ENCODE data around the gene TSC2.

TSC2 gene

DNA sequence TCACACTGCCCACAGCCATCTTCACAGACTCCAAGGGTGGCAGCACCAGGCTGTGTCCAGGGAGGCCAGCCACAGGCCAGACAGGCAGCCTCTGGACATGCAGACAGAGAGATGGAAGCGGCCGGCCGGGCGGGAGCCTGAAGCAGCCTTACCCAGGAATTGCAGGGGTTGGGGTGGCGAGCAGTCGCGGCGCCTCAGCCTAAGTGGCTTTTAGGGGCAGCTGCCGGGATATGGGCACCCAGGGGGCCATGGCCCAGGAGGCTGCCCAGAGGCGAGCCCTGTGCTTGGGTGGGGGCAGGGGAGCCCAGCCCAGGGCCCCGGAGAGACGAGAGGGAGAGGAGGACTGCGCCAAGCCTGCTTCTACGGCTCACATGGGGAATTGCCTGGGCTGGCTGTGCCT, 22.5 kb upstream of the TSC2 start:
- TF ChIP-seq, protein P1, sequence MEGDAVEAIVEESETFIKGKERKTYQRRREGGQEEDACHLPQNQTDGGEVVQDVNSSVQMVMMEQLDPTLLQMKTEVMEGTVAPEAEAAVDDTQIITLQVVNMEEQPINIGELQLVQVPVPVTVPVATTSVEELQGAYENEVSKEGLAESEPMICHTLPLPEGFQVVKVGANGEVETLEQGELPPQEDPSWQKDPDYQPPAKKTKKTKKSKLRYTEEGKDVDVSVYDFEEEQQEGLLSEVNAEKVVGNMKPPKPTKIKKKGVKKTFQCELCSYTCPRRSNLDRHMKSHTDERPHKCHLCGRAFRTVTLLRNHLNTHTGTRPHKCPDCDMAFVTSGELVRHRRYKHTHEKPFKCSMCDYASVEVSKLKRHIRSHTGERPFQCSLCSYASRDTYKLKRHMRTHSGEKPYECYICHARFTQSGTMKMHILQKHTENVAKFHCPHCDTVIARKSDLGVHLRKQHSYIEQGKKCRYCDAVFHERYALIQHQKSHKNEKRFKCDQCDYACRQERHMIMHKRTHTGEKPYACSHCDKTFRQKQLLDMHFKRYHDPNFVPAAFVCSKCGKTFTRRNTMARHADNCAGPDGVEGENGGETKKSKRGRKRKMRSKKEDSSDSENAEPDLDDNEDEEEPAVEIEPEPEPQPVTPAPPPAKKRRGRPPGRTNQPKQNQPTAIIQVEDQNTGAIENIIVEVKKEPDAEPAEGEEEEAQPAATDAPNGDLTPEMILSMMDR (IDR thresholded peaks at IDR 0.05) = no peak

DNA sequence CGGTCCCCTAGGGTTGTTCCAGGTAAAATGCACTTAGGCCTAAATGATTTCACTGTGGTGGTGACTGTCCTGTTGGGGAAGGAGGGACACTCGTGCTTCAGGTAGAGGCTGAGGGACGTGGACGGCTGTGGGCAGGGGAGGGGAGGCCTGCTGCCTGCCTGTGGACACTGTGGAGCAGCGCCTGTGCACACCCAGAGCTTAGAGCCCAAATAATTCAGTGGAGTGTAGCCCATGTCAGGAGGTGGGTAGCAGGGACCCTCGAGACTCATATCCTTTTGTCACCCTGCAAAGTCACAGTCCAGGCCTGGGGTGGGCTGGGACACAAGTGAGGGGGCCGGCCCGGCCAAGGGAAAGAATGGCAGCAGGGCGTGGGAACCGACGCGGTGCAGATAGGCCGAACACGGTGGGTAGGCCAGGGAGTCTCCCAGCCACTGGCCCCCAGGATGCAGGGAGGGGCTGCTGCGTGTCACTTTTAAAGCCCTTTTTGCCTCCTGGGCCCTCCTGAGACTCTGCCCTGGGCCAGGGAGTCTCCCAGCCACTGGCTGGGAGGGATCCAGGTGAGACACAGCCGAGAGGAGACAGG, 21.8 kb upstream of the TSC2 start:
- TF ChIP-seq, protein P1 (IDR thresholded peaks at IDR 0.05) = no peak

DNA sequence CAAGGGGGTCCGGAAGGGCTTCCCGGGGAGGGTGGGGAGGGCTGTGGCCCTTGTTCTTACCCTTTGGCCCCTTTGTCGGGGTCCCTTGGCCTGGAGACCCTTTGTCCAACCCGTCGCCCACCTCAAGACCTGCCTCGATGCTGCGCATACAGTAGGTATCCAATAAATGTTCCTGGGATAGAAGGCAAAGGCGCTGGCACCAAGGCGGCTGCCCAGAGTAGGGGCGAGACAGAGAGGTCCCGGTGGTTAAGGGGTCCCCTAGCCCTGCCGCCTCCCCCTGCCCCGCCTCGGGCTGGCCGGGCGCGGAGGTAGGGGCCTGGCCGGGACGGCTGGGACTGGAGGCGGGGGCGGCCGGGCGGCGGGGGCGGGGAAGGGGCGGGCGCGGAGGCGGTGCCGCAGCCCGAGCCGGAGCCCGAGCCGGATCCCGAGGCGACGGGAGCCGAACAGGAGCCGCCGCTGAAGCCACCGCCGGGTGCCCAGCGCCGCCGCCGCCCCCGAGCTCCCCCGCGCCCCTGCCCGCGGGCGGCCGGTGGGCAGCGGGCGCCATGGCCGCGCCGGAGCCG, 21.2 kb upstream of the TSC2 start, which contains the start of gene NHERF2:
NHERF2 (plus strand) TSS at position 442 of the 563 bp plus-strand sequence; CDS start at position 546, 104 bp downstream.
- TF ChIP-seq, protein P1 (IDR thresholded peaks at IDR 0.05) = no peak

DNA sequence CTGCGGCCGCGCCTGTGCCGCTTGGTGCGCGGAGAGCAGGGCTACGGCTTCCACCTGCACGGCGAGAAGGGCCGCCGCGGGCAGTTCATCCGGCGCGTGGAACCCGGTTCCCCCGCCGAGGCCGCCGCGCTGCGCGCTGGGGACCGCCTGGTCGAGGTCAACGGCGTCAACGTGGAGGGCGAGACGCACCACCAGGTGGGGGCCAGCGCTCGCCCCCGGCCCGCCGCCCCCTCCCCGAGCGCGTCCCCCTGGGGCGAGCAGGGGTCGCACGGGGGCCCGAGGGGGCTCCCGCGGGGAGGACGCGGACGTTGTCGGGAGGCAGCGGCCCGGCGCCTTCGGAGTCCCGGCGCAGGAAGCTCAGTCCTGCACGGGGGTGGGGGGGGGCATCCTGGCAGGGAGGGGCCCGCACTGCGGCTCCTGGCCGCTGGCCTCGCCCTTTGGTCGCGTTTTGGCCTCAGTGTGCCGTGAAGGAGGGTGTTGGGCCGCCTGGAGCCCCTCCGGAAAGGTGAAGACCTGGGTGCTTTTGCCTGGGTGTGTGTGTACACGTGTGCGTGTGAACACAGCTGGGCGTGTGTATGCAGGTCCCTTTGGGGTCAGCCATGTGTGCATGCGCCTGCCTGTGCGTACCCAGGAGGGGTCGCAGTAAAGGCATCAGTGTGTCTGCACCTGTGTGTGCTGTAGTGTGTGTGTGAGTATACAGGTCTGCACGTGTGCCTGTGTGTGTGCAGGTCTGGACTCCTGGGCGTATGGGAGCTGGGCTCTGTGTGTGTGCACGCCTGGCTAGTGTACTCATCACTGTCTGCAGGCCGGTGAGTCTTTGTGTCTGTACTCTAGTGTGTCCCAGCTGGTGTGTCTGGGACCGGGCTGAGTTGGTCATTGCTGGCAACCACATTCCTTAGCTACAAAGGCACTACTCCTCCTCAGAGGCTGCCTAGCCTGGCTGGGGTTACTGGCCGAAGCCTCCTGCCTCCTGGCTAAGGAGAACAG, 20.5 kb upstream of the TSC2 start:
- TF ChIP-seq, protein P1 (IDR thresholded peaks at IDR 0.05) = no peak; the same call in 1 of the 2 replicates

DNA sequence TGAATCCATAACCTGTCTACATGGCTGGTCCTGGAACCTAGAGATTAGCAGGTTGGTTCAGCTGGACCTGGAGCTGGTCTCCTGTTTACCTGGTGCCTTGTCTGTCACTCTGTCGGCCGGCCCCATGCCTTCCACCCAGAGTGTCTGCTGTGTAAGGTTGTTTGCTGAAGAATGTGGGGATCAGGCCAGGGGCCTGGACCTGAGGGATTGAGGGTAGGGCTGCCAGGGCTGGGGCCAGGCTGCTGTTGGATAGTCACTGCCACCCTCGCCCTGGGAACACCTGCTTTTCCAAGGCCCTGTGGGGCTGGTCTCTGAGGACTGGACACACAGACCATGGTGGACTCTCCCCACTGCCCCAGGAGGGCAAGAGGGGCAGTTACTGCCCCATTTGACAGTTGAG, 19.6 kb upstream of the TSC2 start:
- TF ChIP-seq, protein P1 (IDR thresholded peaks at IDR 0.05) = no peak

DNA sequence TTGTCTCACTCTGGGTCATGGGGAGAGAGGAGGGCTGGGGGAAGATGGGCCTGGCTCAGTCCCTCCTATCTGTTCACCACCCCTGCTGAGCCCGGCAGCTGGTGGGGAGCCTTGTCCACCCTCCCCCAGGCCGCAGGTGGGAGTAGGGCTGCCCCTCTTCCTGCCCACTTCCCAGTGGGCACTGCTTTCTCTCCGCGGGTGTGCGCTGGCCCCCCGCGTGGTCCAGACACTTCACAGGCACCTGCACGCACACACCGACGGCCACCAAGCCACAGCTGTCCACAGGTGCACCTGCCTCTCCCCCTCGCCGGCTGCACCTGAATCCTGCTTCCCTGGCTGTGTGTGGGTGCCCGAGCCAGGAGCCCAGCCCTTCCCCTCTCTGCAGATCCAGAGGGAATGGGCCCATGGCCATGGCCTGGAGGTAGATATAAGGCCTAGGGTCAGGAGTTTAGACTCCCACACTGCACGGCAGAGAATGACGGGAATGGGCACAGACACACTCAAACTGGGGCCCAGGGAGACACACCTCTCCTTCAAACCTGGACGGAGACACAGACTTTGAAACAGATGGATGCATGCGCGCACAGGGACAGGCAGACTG, 19.1 kb upstream of the TSC2 start:
- TF ChIP-seq, protein P1 (IDR thresholded peaks at IDR 0.05) = no peak

DNA sequence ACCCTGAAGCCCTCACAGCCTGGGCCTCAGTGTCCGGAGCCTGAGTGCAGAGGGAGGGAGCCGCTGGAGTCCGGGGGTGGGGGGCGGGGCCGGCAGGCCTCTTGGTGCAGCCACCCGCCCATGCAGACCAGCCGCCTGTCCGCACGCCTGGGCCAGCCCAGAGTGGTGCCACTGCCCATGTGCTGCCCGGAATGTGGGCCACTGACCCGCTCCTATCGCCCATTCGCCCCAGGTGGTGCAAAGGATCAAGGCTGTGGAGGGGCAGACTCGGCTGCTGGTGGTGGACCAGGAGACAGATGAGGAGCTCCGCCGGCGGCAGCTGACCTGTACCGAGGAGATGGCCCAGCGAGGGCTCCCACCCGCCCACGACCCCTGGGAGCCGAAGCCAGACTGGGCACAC, 18.4 kb upstream of the TSC2 start:
- TF ChIP-seq, protein P1 (IDR thresholded peaks at IDR 0.05) = no peak

Data from LNCAP (cell line).